Measurements from ENCODE around the gene ACYP2. TPM values are rescaled to one million over a fixed set of nuclear protein-coding genes. Genes with fewer than 3 reads are reported as not detected.
"Not testable (repeated sequence)": the region's sequence is repeated elsewhere in the genome, so short reads cannot be mapped to it uniquely, and the experiment has no call there.

The ACYP2 gene
- polyA plus RNA-seq, 1 donor, result 27.6 TPM

GRCh38 chr2:54324517-54324916 lies 209.1 kb downstream of the ACYP2 start:
- DNase-seq (ENCODE audit: low read depth), result not testable (repeated sequence)

- DNase-seq (ENCODE audit: low read depth), result no peak
These were observed 209.7 kb downstream of the ACYP2 start for GRCh38 chr2:54325148-54325547.

- peak; percentile 81 for DNase-seq (ENCODE audit: low read depth)
These were observed 214.2 kb downstream of the ACYP2 start for GRCh38 chr2:54329482-54330161.

GRCh38 chr2:54330162-54330925 lies 214.9 kb downstream of the ACYP2 start:
- DNase-seq (ENCODE audit: low read depth), result peak; percentile 92

GRCh38 chr2:54330926-54331835 lies 215.8 kb downstream of the ACYP2 start:
- DNase-seq (ENCODE audit: low read depth), result no peak

GRCh38 chr2:54332386-54332785 lies 217.0 kb downstream of the ACYP2 start:
- no peak for DNase-seq (ENCODE audit: low read depth)

- no peak for DNase-seq (ENCODE audit: low read depth)
These were observed 220.9 kb downstream of the ACYP2 start for GRCh38 chr2:54336136-54336976.

- DNase-seq (ENCODE audit: low read depth), result no peak
These were observed 221.5 kb downstream of the ACYP2 start for GRCh38 chr2:54336977-54337255.

- no peak for DNase-seq (ENCODE audit: low read depth)
These were observed 226.2 kb downstream of the ACYP2 start for GRCh38 chr2:54341656-54342055.

- DNase-seq (ENCODE audit: low read depth), result no peak
These were observed 227.2 kb downstream of the ACYP2 start for GRCh38 chr2:54342603-54343002.

GRCh38 chr2:54347622-54348021 lies 232.2 kb downstream of the ACYP2 start:
- DNase-seq (ENCODE audit: low read depth), result no peak

- DNase-seq (ENCODE audit: low read depth), result no peak
These were observed 233.2 kb downstream of the ACYP2 start for GRCh38 chr2:54348646-54349045.

- DNase-seq (ENCODE audit: low read depth), result no peak
These were observed 235.0 kb downstream of the ACYP2 start for GRCh38 chr2:54350426-54350825.

GRCh38 chr2:54353216-54353615 lies 237.8 kb downstream of the ACYP2 start:
- DNase-seq (ENCODE audit: low read depth), result no peak

Other genes with a start within 250 kb of the ACYP2 start
- gene PSME4, start 144.6 kb upstream of the ACYP2 start, polyA plus RNA-seq (ENCODE audit: insufficient read length), result 38.3 TPM
- 0.10 TPM for gene TSPYL6, start 140.6 kb downstream of the ACYP2 start, polyA plus RNA-seq (ENCODE audit: insufficient read length)

Measured in forelimb muscle (tissue), 1 donor.